CD4-positive, alpha-beta T cell (primary cell): ENCODE measurements around the gene HOXD11. TPM values are rescaled to one million over a fixed set of nuclear protein-coding genes. Genes with fewer than 3 reads are reported as not detected.
A peak's percentile ranks its signal among the peaks of the same experiment; 100 is the strongest.

Experiments used
- ATAC-seq: fragments of 200-7000 bp; cut with Tn5 transposase; one replicate; pipeline ENCODE4 v1.10.0; 2022; ENCODE audit warnings: mild to moderate bottlenecking; ENCODE audit not compliant: poor library complexity
- CTCF ChIA-PET: fragments of 350-600 bp; sonication (Branson Sonifier 250); formaldehyde crosslinking; loops from one replicate; lab custom pipeline; 2021; ENCODE audit warnings: antibody characterized with exemption, inconsistent platforms; lab: Charles Lee
- POLR2A ChIA-PET: fragments of 350-600 bp; sonication (Branson Sonifier 250); formaldehyde crosslinking; loops from one replicate; lab custom pipeline; 2021; ENCODE audit warnings: antibody characterized with exemption, inconsistent platforms; lab: Charles Lee
- DNase-seq, 14 experiments: peaks; one replicate each; pipeline ENCODE4 v3.0.0-alpha.2; 2013 to 2020; ENCODE audit warnings: mixed read lengths in 2 of 14
- H3K27ac ChIP-seq, 2 donors: one replicate each; pipeline versions ENCODE4 v1.5.1 to v1.7.0; 2013; ENCODE audit warnings: low read length in 2 of 2, low read depth in 1 of 2, mild to moderate bottlenecking in 1 of 2
- H3K27me3 ChIP-seq, 2 experiments: 1 replicate in 1 of 2; 2 replicates in 1 of 2; pipeline versions ENCODE4 v1.6.1 to v1.7.0; 2013; ENCODE audit warnings: low read length in 2 of 2, control low read depth in 1 of 2, mild to moderate bottlenecking in 1 of 2, moderate library complexity in 1 of 2; ENCODE audit not compliant: insufficient read depth in 2 of 2, control insufficient read depth in 1 of 2
- H3K36me3 ChIP-seq: one replicate; pipeline ENCODE4 v1.6.1; 2013; ENCODE audit warnings: low read length, control low read depth; ENCODE audit not compliant: insufficient read depth
- H3K4me1 ChIP-seq: one replicate; pipeline ENCODE4 v1.6.1; 2013; ENCODE audit warnings: low read length, control low read depth; ENCODE audit not compliant: insufficient read depth
- H3K4me3 ChIP-seq: one replicate; pipeline ENCODE4 v1.5.1; 2013; ENCODE audit warnings: mild to moderate bottlenecking, low read length, moderate library complexity
- H3K9me3 ChIP-seq, 2 experiments: 1 replicate in 1 of 2; 2 replicates in 1 of 2; pipeline versions ENCODE4 v1.6.1 to v1.7.0; 2013; ENCODE audit warnings: low read length in 2 of 2, mild to moderate bottlenecking in 2 of 2, control low read depth in 1 of 2, moderate library complexity in 1 of 2; ENCODE audit not compliant: control insufficient read depth in 1 of 2, insufficient read depth in 1 of 2
- H3K27ac Mint-ChIP-seq: one replicate; pipeline ENCODE4 v1.8.0; 2020; ENCODE audit warnings: mixed read lengths
- H3K27me3 Mint-ChIP-seq: one replicate; pipeline ENCODE4 v1.8.0; 2021; ENCODE audit warnings: mixed read lengths
- H3K36me3 Mint-ChIP-seq: one replicate; pipeline ENCODE4 v1.8.0; 2021; ENCODE audit warnings: low read depth, mixed read lengths
- H3K4me1 Mint-ChIP-seq: one replicate; pipeline ENCODE4 v1.8.0; 2021; ENCODE audit warnings: low read depth, mixed read lengths
- H3K4me3 Mint-ChIP-seq: one replicate; pipeline ENCODE4 v1.8.0; 2020; ENCODE audit warnings: mild to moderate bottlenecking, mixed read lengths
- H3K9me3 Mint-ChIP-seq: one replicate; pipeline ENCODE4 v1.8.0; 2020; ENCODE audit warnings: mixed read lengths
- intact Hi-C, 2 experiments: fragments of 100-400 bp; cut with DNase I in 1 of 2; cut with micrococcal nuclease in 1 of 2; formaldehyde crosslinking; loops; one replicate each; pipeline versions ENCODE4 v1.15.1 to v1.9.0; 2023 to 2025; cut with DNase I, micrococcal nuclease
- total RNA-seq, 174 experiments: library from RNA in 2 of 174; stranded (reverse) in 2 of 174; gene quantifications; one replicate each; pipeline ENCODE4 v1.2.3 and lab custom pipeline; 2021 to 2026
- TF ChIP-seq, protein P1 (sequence below): fragments of 200-600 bp; IDR thresholded peaks from one replicate; pipeline ENCODE4 v1.8.0; 2022; ENCODE audit warnings: antibody characterized with exemption, mild to moderate bottlenecking

The HOXD11 gene
- total RNA-seq, 2 experiments from 2014 or later: not detected

GRCh38 chr2:176128172-176128981 lies 21.3 kb downstream of the HOXD11 start:
- Histone ChIP-seq H3K4me3 (no peak overlapping the region), H3K9me3 (peaks cover 0 to 33% of the 10 kb centered on the region in 2 experiments), H3K27ac (no peak overlapping the region), H3K36me3 (no peaks in the 10 kb centered on the region), H3K27me3 (peaks cover 84 to 92% of the 10 kb centered on the region in 2 experiments), H3K4me1 (peaks cover 39% of the 10 kb centered on the region)
- ChIA-PET POLR2A (no interaction called here), CTCF (interaction anchor here (1.0 to 4.4 kb wide), 4 partner anchors 319 to 1021 kb away, joined by 3 to 42 read pairs (median 26); no protein-coding TSS in a partner anchor)
- Mint-ChIP-seq H3K27me3 (peaks cover 90% of the 10 kb centered on the region), H3K27ac (peak overlapping the region; percentile 35), H3K9me3 (no peaks in the 10 kb centered on the region), H3K36me3 (no peaks in the 10 kb centered on the region), H3K4me1 (peaks cover 48% of the 10 kb centered on the region), H3K4me3 (peak overlapping the region; percentile 31)
- TF ChIP-seq, protein P1, sequence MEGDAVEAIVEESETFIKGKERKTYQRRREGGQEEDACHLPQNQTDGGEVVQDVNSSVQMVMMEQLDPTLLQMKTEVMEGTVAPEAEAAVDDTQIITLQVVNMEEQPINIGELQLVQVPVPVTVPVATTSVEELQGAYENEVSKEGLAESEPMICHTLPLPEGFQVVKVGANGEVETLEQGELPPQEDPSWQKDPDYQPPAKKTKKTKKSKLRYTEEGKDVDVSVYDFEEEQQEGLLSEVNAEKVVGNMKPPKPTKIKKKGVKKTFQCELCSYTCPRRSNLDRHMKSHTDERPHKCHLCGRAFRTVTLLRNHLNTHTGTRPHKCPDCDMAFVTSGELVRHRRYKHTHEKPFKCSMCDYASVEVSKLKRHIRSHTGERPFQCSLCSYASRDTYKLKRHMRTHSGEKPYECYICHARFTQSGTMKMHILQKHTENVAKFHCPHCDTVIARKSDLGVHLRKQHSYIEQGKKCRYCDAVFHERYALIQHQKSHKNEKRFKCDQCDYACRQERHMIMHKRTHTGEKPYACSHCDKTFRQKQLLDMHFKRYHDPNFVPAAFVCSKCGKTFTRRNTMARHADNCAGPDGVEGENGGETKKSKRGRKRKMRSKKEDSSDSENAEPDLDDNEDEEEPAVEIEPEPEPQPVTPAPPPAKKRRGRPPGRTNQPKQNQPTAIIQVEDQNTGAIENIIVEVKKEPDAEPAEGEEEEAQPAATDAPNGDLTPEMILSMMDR: no peak
- DNase-seq (no peak), ATAC-seq (no peak)
- intact Hi-C loops: loop anchor here (5.0 to 10.0 kb wide), 3 partner anchors 46 to 684 kb away; no protein-coding TSS in a partner anchor

GRCh38 chr2:176128982-176129796 lies 22.1 kb downstream of the HOXD11 start, which contains the start of gene HOXD8:
Gene HOXD8 (plus strand): TSS chr2:176129705. CDS start chr2:176130367, 662 bp downstream.
- H3K27me3 Mint-ChIP-seq: peaks cover 90% of the 10 kb centered on the region
- no peak for ATAC-seq
- H3K4me3 ChIP-seq: no peak within 1 kb of the TSS

DNA sequence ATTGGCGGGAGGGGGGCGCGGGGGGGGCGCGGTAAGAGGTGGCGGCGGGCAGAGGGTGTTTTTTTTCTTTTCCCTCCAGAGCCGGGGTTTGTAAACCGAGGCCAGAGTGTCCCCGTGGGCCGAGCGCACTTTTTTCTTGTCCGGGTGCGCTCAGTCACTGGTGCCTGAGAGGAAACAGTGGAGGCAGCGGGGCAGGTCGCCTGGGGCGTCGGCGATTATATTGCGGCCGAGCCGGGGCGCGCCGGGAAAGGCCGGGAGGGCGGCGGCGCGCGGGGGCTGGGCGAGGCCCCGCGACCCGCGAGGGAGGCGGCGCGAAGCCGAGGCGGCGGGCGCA lies 22.7 kb downstream of the HOXD11 start:
- Histone ChIP-seq H3K4me1 (peaks cover 33% of the 10 kb centered on the region), H3K27me3 (peaks cover 84 to 92% of the 10 kb centered on the region in 2 experiments), H3K4me3 (no peak overlapping the region), H3K27ac (no peak overlapping the region), H3K36me3 (no peaks in the 10 kb centered on the region), H3K9me3 (peaks cover 0 to 22% of the 10 kb centered on the region in 2 experiments)
- H3K4me1 Mint-ChIP-seq: peaks cover 42% of the 10 kb centered on the region
- ChIA-PET POLR2A (no interaction called here), CTCF (no interaction called here)
- DNase-seq: no peak
- H3K9me3 Mint-ChIP-seq: no peaks in the 10 kb centered on the region
- H3K4me3 Mint-ChIP-seq: no peak overlapping the region
- H3K27ac Mint-ChIP-seq: no peak overlapping the region
- ATAC-seq: no peak
- TF ChIP-seq, protein P1: no peak
- H3K27me3 Mint-ChIP-seq: peaks cover 90% of the 10 kb centered on the region
- intact Hi-C loops: loop anchor here (5.0 to 10.0 kb wide), 5 partner anchors 42 to 1285 kb away; no protein-coding TSS in a partner anchor
- H3K36me3 Mint-ChIP-seq: no peaks in the 10 kb centered on the region

More at GRCh38 chr2:176128982-176129796, 22.1 kb downstream of the HOXD11 start, which contains the start of gene HOXD8:
- Histone ChIP-seq H3K4me1 (peaks cover 33% of the 10 kb centered on the region), H3K9me3 (peaks cover 0 to 27% of the 10 kb centered on the region in 2 experiments), H3K36me3 (no peaks in the 10 kb centered on the region), H3K27ac (no peak within 1 kb of the TSS), H3K27me3 (peaks cover 84 to 92% of the 10 kb centered on the region in 2 experiments)
- DNase-seq: peak in 1 of 14 experiments; percentile 42
- peak within 1 kb of the TSS; percentile 70 for H3K4me3 Mint-ChIP-seq
- CTCF ChIA-PET: no interaction called here
- no peaks in the 10 kb centered on the region for H3K36me3 Mint-ChIP-seq
- intact Hi-C loops: loop anchor here (5.0 to 10.0 kb wide), 3 partner anchors 46 to 683 kb away; no protein-coding TSS in a partner anchor
- peaks cover 42% of the 10 kb centered on the region for H3K4me1 Mint-ChIP-seq
- POLR2A ChIA-PET: no interaction called here
- TF ChIP-seq, protein P1: no peak
- peak within 1 kb of the TSS; percentile 35 for H3K27ac Mint-ChIP-seq
- no peaks in the 10 kb centered on the region for H3K9me3 Mint-ChIP-seq
